ENCODE data around the gene HIBADH.
"Not testable (repeated sequence)": the region's sequence is repeated elsewhere in the genome, so short reads cannot be mapped to it uniquely, and the experiment has no call there.

The HIBADH gene

DNA sequence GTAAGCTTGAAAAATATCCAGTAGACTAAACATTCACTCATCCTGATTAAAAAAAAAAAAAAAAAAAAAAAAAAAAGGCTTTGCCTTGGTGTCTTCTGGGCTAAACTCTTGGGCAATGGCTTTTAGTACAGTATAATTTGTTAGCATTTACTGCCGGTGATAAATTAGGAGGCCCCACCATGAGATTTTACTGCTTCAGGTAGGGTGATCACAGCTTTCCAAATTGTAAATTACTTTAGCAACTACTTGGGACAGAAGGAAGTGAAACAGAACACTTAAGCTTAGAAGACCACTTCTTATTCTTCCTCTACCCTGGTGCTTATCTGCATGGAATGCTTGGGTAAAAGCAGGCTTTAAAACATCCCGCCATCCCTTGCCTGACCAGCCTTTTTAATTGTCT, 152.1 kb downstream of the HIBADH start:
- no peak for DNase-seq

DNA sequence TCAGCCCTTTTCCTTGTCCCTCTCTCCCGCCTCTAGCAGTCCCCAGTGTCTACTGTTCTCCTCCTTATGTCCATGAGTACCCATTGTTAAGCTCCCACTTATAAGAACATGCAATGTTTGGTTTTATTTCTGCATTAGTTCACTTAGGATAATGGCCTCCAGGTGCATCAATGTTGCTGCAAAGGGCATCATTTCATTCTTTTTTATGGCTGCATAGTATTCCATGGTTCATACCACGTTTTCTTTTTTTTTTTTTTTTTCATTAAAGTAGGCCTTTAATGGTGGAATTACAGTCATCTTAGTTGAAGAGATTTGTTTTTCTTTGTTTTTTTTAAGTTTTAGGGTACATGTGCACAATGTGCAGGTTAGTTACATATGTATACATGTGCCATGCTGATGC, 160.8 kb downstream of the HIBADH start:
- not testable (repeated sequence) for DNase-seq

DNA sequence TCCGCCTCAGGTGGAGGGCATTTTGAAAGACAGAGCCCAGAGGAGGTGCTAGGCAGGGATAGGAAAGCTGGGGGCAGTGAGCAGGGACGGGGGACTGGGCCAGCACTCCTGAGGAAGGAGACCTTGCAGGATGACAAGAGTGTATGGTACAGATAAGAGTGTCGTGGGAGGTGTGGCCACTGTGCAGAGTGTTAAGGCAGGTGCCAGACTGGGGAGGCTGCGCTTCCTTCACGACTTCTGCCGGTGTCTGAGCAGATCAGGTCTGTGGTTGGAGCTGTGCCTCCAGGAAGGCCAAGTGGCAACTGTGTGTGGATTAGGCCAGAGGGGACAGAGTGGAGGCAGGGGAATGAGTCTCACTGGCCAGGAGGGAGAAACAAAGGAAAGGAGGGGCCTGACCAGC, 161.7 kb downstream of the HIBADH start:
- no peak for DNase-seq

DNA sequence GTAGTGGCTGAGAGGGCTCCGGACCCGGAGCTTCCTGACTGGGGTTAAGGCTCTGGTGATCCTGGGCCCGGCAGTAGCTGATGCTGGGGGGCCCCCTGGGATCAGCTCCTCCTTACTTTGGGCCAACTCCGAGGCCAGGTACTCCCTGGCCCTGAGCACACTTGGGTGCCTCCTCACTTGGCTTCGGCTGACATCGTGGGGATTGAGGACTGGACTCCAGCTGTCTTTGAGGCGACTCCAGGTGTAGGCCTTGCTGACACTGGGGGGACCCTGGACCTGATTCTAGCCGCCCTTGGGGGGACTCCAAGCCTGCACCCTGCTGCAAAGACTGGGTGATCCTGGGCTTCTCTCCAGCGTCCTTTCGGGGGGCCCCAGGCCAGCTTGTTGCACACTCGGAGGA, 170.5 kb downstream of the HIBADH start:
- no peak for DNase-seq

DNA sequence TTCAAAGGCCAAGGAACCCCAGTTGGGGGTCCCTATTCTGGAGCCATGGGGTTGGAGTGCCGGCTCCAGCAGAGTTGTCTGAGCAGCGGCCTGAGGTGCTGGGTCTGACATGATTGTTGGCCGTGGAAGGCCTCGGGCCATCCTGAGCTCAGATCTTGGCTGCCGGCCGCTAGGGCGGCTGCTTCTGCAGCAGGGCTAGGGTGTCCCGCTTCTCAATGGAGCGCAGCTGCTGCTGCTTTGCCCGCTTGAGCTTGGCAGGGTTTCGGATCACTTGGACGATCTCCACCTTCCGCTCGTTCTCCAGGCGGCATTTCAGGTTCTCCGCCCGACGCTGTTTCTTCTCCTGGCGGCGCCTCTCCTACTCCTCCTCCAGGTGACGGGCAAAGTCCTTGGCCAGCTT, 171.1 kb downstream of the HIBADH start:
- DNase-seq = no peak

DNA sequence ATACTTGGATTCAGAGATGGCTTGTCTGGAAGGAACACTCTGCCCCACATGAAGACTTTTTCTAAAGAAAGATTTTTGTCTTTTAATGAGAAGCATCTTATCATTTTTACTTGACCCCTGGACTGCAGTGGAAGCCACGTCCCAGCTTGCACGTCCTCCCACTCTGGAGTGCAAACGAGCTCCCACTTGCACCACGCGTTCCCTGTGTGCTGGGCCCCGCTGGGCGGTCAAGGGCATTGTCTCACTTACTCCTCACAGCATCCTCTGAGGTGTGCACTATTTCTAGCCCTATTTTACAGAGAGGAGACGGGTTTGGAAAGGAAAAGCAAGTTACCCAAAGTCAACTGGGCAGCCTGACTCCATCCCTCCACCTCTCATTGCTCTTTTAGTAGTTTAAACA, 175.2 kb downstream of the HIBADH start:
- DNase-seq = no peak

DNA sequence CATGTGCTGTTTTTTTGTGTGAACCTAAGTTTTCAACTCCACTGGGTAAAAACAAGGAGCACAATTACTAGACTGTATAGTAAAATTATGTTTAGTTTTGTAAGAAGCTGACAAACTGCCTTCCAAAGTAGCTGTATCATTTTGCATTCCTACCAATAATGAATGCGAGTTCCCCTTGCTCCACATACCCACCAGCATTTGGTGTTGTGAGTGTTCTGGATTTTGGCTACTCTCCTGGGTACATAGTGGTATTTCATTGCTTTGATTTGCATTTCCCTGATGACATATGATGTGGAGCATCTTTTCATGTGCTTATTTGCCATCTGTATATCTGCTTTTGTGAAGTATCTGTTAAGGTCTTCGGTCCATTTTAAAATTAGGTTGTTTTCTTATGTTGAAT, 178.2 kb downstream of the HIBADH start:
- no peak for DNase-seq

DNA sequence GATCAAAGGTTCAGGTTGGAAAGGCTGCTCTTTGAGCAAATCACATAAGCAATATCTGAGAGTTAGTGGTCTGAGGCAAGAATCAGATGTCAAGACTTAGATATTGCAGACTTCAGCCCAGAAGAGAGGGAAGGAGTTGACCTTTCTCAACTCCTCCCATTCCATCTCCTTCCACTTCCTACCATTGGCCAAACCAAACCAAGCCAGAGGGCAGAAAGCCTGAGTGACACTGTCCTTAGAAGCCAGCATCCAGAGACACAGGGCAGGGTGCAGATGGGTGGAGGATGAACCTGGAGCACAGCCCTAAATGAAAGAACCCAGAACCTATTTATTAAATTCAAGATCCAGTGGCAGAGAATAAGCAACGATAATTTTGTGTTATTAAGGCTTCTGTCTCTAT, 180.5 kb downstream of the HIBADH start:
- DNase-seq = no peak

DNA sequence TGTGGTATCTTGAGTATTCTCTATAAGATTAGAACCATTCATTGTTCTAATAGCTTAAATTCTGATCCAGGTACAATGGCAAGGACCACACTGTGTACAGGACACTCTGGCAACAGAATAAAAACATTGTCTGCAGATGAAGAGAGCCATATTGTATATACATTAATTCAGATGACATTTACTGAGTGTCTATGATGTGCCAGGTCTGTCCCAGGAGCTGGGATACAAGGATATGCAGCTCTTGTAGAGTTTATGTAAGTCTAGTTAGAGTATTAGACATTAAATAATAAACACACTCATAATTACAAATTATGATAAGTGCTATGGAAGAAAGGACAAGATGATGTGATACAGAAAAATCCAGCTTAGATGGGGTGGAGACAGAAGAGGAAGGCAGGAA, 184.1 kb downstream of the HIBADH start:
- no peak for DNase-seq

DNA sequence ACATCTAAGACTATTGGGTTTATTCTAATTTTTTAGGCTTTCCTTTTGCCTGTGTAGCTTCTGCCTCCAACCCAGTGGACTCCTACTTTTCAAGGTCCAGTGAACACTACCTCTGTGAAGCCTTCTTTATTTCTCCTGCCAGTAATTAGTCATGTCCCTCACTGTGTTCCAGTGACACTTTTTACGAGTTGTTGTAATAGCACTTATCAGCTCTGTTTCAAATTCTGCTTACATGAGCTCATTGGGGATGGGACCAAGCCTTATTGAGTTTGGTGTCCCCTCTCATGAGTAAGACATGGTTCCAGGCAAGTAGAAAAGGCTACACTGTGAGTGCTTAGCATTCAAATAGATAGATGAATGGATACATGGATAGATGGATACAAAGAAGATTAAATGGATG, 184.6 kb downstream of the HIBADH start:
- DNase-seq = no peak

DNA sequence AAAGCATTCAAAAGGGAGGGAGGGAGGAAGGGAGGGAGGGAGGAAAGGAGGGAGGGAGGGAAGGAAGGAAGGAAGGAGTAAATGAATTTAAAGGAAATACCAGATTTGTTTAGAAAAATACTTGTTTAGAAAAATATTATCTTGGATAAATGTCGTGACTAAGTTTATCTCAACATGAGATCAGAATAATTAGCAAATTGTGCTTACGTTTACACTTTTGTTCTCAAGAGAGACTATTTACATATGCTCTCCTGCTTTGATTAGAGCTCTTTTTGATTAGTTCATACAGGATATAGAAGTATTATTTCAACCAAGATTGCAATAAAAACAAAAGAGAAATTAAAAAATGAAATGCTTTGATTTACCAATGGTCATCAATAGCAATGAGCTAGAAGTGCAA, 186.2 kb downstream of the HIBADH start:
- DNase-seq = no peak

All from hypothalamus (tissue), 51 donors.